GM12865 (cell line): ENCODE data around the gene HECA.
"Not testable (repeated sequence)": the region's sequence is repeated elsewhere in the genome, so short reads cannot be mapped to it uniquely, and the experiment has no call there.

Source experiments
- DNase-seq: peaks from one replicate; pipeline ENCODE4 v3.0.0; 2010; ENCODE audit warnings: low read depth
- H3K4me3 ChIP-seq: 2 replicates; pipeline ENCODE4 v1.5.1; 2011; ENCODE audit warnings: mild to moderate bottlenecking, low read depth, low read length, control low read depth
- CTCF ChIP-seq: IDR thresholded peaks from 2 replicates; pipeline ENCODE4 v1.5.1; 2011; ENCODE audit warnings: low read length, control low read depth, low read depth, inconsistent platforms; ENCODE audit not compliant: insufficient read depth; ENCODE audit errors: missing control alignments

HECA gene

GRCh38 chr6:139135578-139136545 lies 982 bp downstream of the HECA start:
- peak overlapping the region; percentile 66 for H3K4me3 ChIP-seq
- DNase-seq, result peak; percentile 61
- TF ChIP-seq CTCF, result no peak

- no peak for DNase-seq
- no peak for TF ChIP-seq CTCF
- no peak overlapping the region for H3K4me3 ChIP-seq
These were observed 2.8 kb downstream of the HECA start for GRCh38 chr6:139137706-139138105.

- H3K4me3 ChIP-seq, DNase-seq: not testable (repeated sequence)
These were observed 6.0 kb downstream of the HECA start for GRCh38 chr6:139140854-139141253.

- no peak for TF ChIP-seq CTCF
- DNase-seq, result no peak
These were observed 7.4 kb downstream of the HECA start for GRCh38 chr6:139142262-139142661.

GRCh38 chr6:139143111-139143510 lies 8.2 kb downstream of the HECA start:
- DNase-seq, result no peak
- no peak for TF ChIP-seq CTCF
- no peak overlapping the region for H3K4me3 ChIP-seq

More at GRCh38 chr6:139142262-139142661, 7.4 kb downstream of the HECA start:
- H3K4me3 ChIP-seq, result no peak overlapping the region

- H3K4me3 ChIP-seq, result no peak overlapping the region
These were observed 9.7 kb downstream of the HECA start for GRCh38 chr6:139144490-139145085.

GRCh38 chr6:139145661-139146060 lies 10.8 kb downstream of the HECA start:
- no peak overlapping the region for H3K4me3 ChIP-seq
- no peak for DNase-seq
- TF ChIP-seq CTCF, result no peak

More at GRCh38 chr6:139144490-139145085, 9.7 kb downstream of the HECA start:
- DNase-seq, result no peak
- TF ChIP-seq CTCF, result no peak
